Stimulated activated CD4-positive, alpha-beta T cell treated with anti-CD3 and anti-CD28 coated beads, Interleukin-2, amount 100 ng/mL, for 4 hours (primary cell): ENCODE measurements around the gene GLUD1.
"Not testable (repeated sequence)": the region's sequence is repeated elsewhere in the genome, so short reads cannot be mapped to it uniquely, and the experiment has no call there.

Experiments used
- DNase-seq: peaks from one replicate; pipeline ENCODE4 v3.0.0-alpha.2; 2020; ENCODE audit warnings: low read depth

The GLUD1 gene

DNA sequence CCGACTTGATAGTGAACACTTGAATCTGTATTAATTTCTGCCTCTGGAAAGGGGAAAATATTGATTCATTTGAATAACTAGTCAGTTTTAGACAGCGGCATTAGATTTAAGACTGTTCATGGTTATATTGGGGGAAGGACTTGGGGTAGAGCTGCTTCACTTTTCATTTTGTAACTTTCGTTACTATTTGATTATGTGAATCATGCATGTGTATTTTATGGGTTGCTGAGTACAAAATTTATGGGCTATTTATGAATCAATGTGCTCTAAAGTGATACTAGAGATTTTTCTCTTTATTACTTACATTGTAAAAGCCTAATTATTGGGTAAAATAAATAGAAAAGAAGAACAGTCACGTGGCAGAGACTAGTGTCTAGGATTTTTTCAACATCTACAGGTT is 4.9 kb downstream of the GLUD1 start:
- no peak for DNase-seq

DNA sequence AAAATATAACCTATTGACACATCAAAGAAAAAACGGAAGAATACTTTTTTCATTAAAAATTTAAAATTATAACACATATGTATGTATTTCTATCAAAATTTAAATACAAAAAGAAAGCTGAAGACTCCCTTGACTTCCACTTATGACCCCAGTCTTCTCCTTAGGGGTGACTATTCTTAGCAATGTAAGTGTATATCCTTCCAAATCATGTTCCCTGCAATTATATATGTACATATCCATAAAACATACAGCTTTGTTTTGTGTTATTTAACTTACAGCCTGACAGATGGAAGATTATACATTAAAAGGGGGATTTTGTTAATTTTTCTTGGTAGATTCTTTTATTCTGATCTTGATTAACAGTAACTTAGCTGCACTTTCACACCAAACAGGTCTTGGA is 9.1 kb downstream of the GLUD1 start:
- no peak for DNase-seq

DNA sequence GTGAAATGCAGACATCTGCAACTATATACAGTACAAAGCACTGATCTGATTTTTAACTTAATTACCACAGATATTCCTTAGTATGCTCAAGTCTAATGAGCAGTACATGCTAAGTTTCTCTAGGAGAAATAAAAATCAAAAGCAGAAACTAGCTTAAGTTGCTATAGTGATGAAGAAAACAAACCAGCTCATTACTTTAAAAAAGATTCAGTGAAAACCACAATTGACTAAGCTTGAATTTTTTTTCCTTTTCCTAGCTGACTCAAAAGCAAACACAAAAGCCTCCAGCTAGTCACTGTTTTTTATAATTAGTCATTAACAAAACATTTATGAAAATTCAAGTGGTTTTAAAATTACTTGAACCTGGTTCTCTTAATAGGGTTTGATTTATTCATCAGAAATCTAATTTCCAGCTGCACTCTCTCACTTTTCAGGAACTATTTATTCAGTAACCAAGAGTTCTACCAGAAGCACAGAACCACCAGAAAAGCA is 10.3 kb downstream of the GLUD1 start:
- DNase-seq, result not testable (repeated sequence)

DNA sequence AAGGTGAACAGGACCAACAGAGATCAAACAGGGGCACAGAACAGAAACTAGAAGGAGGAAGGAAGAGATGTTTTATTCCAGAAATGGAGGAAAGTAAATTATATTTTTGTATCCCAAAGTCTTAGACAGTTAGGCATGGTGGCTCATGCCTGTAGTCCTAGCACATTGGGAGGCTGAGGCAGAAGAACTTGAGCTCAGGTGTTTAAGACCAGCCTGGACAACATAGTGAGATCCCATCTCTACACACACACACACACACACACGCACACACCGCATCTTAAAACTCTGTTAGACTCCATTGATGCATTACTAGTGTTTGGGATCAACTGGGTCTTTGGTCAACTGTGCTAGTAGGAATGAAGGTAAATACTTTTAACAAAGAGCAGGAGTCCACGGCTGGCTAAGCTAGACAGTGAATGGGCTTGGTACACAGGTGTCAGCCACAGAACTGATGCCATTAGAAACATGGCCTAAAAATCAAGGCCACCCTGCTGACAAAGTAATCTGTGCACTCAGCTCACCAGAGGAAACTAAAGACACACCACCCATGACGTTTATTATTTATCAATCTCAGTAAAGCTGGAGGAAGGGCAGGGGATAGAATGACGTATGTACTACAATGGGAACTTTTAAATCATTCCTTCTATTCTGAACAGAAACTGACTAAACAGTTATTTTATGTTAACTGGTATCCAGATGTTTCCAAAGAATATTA is 10.9 kb downstream of the GLUD1 start:
- not testable (repeated sequence) for DNase-seq

DNA sequence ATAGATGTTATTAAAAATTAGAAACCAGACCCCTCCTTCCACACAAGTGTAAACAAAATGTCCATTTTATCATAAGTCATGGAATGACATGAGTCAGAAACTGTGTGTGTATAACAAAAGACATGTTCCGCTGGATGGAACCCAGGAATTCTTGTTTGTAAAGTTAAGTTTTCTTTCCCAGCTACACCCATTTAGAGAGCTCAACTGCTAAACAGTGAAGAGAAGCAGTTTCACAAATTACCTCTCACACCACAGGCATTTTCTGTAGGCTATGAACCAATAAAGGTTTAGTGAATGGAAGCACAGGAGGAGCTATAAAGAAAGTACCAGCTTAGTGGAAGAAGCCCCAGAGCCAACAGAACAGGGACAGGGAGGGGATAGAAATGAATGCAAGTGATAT is 12.4 kb downstream of the GLUD1 start:
- DNase-seq, result not testable (repeated sequence)

DNA sequence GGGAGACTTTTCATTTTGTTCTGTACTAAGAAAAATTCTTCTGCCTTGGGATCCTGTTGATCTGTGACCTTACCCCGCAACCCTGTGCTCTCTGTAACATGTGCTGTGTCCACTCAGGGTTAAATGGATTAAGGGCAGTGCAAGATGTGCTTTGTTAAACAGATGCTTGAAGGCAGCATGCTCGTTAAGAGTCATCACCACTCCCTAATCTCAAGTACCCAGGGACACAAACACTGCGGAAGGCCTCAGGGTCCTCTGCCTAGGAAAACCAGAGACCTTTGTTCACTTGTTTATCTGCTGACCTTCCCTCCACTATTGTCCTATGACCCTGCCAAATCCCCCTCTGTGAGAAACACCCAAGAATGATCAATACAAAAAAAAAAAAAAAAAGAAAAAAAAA is 13.1 kb downstream of the GLUD1 start:
- not testable (repeated sequence) for DNase-seq

DNA sequence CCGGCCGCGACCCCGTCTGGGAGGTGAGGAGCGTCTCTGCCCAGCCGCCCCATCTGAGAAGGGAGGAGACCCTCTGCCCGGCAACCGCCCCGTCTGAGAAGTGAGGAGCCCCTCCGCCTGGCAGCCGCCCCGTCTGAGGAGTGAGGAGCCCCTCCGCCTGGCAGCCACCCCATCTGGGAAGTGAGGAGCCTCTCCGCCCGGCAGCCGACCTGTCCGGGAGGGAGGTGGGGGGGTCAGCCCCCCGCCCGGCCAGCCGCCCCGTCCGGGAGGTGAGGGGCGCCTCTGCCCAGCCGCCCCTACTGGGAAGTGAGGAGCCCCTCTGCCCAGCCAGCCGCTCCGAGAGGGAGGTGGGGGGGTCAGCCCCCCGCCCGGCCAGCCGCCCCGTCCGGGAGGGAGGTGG is 14.0 kb downstream of the GLUD1 start:
- not testable (repeated sequence) for DNase-seq

DNA sequence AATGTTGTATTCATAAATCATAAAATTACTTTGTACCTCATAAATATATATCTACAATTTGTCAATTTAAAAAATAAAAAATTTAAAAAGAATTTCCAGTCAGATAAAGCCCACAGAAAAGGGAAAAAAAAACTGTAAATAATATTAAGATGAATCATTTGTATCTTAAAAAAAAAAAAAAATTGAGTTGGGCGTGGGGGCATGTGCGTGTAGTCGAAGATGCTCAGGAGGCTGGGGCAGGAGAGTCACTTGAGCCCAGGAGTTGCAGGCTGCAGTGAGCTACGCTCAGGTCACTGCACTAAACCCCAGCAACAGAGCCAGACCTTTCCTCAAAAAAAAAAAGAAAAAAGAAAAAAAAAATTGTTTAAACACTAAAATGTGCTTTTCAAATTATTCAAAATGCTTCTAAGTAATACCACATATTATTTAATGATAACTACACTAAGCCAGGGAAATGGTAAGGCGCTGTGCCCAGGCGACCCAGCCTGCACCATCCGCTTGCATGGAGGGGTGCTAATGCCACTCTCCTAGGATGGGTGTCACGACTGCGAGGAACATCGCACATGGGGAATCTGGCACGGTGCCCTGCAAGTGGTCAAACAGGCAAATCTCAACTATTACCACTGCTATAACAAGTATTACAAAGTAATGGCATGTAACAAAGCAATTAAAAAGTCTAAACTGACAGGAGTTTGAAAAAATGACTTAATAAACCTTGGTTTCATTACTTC is 15.4 kb downstream of the GLUD1 start:
- no peak for DNase-seq

DNA sequence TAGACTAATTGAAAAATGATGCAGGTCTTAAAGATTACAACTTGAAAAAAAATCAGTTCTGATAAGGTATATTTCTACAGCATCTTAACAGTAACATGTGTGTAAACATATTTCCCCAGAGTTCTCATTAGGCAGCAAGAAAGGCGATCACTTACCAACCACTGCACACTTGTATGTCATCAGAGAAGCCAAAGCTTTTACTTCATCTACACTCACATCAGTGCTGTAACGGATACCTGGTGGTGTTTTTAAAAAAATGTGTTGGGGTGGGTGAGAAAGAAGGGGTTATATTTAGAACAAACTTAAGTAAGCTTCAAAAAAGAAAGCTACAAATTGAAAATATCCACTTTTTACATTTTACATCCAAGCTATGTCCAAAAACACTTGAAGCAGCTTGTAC is 18.2 kb downstream of the GLUD1 start:
- not testable (repeated sequence) for DNase-seq

DNA sequence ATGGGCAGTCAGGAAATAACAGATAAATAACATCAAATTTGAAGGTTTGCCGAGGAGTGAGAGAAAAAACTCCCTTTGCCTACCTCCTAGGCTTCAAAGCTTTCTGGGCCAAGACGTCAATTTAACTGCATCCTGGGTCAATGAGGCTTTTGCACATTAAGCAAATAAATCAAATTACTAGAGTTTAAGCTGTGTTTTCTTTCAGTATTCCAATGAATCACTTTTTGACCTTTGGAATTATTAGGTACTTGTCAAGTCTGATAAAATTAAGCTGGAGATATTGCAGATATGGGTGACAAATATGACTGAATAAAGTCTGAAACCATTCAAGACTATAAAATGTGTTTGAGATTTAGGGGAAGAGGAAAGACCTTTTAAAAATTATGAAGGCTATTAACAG is 22.2 kb downstream of the GLUD1 start:
- no peak for DNase-seq

DNA sequence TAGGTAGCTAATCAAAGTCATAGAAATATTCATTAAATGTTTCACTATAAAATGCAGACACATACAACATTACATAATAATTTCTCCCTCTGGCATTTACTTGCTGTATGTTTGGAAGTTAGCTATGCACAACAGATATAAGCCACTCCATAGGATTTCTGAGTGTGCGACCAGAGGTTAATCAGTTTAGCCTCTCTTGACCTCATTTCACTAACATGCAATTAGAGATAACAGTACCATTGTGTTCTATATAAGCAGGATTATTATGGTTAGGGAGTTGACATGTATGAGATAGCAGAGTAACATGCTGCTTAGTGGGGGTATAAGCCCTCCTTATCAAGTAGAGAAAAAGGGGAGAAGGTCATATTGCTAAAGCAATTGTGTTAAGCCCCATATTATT is 26.4 kb downstream of the GLUD1 start:
- DNase-seq, result no peak

DNA sequence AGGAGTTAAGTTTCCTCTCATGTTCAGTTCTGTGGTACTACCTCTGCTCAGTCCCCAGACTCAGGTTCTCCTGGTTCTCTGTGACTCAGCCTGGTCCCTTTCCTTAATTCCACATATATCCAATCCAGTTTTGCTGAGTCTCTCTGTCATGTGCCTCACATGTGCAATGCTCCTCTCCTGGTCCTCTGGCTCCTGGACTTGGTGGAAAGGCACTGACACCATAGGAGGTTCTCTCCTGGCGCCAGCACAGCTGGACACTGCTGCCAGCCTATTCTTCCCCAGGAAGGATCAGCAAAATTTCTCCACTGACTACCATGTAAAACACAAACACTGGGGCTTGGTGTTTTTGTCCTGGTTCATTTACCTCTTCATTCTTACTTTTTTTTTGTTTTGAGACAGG is 27.8 kb downstream of the GLUD1 start:
- DNase-seq, result no peak

DNA sequence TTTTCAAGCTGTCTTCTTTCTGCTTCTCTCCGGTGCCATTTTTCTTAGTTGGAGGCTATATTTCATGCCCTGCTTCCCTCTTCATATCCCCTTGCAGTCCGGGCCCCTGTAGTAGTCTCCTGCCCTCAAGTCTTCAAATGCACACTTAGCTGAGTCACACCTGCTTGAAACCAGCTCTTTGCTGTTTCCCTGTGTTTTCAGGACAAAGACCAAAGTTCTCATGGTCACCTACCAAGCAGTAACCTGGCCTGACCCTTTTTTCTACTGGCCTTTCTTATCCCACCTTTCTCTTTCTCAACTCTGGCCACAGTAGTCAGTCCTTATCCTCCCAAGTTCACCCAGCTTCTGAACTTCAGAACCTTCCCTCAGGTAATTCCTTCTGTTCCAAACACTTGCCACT is 28.5 kb downstream of the GLUD1 start:
- DNase-seq, result no peak

DNA sequence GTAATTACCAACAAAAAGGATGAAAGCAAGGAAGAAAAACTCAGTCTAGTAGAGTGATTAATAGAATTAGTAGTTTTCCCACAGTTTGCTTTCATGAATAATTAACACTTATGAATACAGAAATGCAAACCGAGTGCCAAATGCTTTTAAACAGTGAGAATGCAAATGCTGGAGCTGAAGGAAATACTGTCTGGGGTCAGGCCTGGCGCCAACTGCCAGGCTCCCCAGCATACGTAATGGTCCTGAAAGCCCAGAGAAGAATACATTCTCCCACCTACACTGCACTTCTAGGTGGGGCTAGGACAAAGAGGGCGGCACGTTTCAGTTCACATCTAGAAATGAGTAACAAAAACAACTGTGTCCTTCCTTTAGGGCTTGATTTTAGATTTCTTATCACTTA is 30.0 kb downstream of the GLUD1 start:
- DNase-seq, result no peak

DNA sequence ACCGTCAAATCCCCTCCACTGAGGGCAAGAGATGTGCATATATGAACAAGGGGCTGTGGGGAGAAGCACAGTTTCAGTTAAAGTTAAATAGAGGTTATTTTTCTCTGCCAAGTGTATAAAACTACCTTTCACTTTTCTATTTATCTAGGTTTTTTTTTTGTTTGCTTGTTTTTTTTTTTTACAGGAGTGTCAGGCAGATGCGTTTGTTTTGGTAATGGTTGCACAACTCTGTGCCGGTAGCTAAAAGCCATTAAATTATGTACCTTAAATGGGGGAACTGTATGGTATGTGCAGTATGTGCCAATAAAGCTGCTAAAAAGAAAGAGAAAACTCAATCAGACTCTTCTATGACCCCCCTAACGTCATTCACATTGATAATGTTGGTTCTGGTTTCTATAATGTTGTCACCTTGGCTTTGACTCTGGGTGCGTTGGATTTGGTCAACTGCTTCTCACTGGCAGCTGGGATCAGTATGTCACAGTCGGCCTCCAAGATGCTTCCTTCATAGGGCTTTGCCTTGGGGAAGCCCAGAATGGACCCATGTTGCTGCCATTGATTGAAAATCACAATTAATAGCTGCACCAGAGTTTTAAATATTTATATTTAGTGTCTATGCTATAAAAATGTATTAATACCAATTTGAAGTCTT is 34.2 kb downstream of the GLUD1 start:
- no peak for DNase-seq

DNA sequence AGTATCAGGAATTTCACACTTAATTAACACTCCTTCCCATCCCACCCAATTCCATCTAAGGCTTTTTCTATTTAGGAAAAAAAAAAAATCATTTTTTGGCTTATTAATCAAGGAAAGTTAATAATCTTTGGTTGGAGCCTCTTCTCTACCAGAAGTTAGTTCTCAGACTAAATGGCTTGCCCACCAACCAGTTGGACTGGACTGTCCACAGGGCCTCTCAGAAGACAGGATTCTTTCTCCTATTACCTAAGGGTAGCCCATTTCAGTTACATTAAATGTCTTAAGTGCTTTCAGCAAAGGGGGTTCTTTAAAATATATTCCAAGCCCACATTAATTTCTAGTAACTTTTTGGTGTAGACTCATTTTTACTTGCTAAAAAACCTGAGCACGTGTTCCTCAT is 35.2 kb downstream of the GLUD1 start:
- DNase-seq, result no peak

DNA sequence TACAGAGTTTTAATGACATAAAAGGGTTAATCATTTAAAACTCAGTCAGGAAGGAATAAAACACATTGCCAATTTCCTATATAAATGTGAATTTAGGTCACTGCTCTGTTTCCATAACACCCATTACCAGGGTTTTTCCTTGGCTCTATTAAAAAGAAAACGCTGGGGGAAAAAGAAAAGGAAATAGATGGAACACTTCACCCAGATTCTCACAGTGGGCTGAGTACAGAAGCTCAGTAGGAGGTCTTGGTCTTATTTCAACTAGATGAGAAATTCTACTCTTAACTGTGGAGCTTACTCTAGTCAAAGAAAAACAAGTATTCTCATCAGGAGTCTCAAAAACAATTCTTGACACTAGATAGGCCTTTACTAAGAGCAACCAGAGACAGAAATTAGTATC is 36.5 kb downstream of the GLUD1 start:
- DNase-seq, result no peak

DNA sequence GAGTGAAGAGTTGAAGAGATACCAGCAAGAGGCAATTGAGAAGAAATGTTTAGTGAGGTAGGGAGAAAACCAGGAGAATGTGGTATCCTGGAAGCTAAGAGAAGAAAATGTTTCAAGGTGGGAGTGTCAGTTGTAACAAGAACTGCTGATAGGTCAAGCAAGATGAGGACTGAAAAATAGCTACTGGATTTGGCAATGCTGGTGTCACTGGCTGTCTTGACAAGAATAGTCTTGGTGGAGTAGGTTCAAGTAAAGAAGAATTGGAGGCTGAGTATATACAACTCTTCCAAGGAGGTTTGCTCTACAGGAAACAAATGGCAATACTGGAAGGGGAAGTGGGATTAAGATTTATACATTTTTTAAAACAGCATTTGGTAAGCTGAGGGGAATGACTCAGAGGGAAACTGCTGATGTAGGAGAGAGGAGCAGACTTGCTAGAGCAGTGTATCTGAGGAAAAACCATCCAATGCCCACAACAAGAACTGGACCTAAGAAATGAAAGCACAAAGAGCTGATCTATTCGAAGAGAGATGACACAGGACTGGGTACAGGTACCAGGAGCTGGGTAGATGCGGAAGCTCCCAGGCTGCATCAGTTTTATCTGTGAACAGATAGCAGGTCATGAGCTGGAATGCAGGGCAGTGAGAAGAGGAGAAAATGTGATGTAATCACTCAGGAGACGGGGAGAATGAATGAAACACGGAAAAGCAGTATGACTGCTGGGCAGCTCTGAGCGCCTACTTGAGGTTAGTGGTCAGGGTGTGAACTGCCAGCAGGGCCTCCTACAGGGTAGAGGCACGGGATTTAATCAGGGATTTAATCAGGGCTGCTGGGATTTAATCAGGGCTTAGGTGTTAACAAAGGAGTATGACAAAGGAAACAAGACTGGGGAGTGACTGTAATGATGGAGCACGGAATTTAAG is 40.0 kb downstream of the GLUD1 start:
- DNase-seq, result no peak

DNA sequence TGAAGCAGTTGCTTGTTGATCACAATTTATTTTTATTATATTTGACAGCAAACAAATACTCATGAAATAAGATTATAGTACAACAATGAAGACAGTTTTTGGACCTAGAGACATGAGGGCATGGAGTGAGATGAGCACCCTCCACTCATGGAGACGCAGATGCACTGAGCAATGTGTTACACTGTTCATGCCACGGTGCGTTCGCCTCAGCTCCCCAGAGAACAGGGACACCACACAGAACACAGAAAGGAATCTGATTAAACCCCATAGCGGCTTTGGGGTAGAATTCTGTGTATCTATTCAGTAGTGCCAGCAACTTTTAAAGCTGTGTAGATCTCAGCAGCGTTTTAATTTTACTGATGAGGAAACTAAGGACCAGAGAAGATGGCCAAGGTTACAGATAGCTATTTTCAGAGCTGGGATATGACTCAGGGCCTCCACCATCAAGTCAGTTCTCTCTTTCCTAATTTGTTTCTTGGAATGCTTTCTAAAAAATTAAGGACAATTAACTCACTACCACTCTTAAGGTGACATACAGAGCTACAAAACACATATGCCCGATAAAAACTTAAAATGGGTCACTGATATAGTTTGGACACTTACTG is 41.0 kb downstream of the GLUD1 start:
- DNase-seq, result no peak

DNA sequence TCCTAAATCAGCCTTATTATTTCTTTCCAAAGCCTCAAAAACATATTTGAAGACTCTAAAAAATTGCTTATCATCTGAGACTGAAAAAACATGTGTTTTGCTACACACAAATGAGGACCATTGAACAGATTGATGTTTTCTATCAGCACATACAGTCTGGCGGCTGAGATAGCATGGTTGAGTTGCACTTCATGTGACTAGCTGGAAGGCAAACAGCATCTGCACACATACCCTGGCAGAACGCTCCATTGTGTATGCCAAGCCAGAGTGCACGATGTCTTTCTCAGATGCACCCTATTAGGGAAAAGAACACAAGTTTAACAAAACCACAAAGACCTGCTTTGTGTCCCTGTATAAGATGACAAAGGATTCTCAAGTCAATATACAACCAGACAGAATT is 41.5 kb downstream of the GLUD1 start:
- no peak for DNase-seq

DNA sequence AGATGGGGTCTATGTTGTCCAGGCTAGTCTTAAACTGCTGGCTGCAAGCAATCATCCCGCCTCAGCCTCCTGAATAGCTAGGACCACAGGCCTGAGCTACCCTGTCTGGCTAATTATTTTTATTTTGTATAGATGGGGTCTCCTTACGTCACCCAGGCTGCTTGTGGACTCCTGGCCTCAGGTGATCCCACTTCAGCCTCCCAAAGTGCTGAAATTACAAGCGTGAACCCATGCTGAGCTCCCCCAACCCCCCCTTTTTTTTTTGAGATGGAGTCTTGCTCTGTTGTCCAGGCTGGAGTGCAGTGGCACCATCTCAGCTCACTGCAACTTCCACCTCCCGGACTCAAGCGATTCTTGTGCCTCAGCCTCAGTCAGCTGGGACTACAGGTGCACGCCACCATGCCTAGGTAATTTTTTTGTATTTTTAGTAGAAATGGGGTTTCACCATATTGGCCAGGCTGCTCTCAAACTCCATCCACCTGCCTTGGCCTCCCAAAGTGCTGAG is 49.2 kb downstream of the GLUD1 start:
- no peak for DNase-seq
